ENCODE results near the gene CPED1. TPM values are rescaled to one million over a fixed set of nuclear protein-coding genes. Genes with fewer than 3 reads are reported as not detected.

The CPED1 gene
- total RNA-seq, 2 donors from 2014 or later: 5.3 to 7.3 TPM

- Histone ChIP-seq H3K36me3 (replicated peaks in 1 of 2; ENCODE audit: insufficient read depth in 1 of 2, low read depth in 2 of 2) (no peaks in the 10 kb centered on the region), H3K27me3 (no peaks in the 10 kb centered on the region), H3K4me3 (no peak overlapping the region), H3K9me3 (no peaks in the 10 kb centered on the region), H3K4me1 (peaks cover 4% of the 10 kb centered on the region), H3K27ac (no peak overlapping the region)
- ATAC-seq (no peak), DNase-seq (no peak)
- intact Hi-C loops (cut with DNase I): no loop called here
- TF ChIP-seq POLR2A (IDR thresholded peaks at IDR 0.05): no peak
- no peak for TF ChIP-seq CTCF (IDR thresholded peaks at IDR 0.05)
- WGBS, 2 donors: 34 to 42% methylated on average over 3 of the region's 3 CpGs
Measured at GRCh38 chr7:121275204-121275603, 286.7 kb downstream of the CPED1 start.

GRCh38 chr7:121276313-121276712 lies 287.8 kb downstream of the CPED1 start:
- intact Hi-C loops (cut with DNase I): no loop called here
- H3K27me3 ChIP-seq: no peaks in the 10 kb centered on the region
- H3K4me1 ChIP-seq: peaks cover 4% of the 10 kb centered on the region
- H3K4me3 ChIP-seq: no peak overlapping the region
- H3K27ac ChIP-seq: no peak overlapping the region
- no peaks in the 10 kb centered on the region for H3K36me3 ChIP-seq (replicated peaks in 1 of 2; ENCODE audit: insufficient read depth in 1 of 2, low read depth in 2 of 2)
- no peaks in the 10 kb centered on the region for H3K9me3 ChIP-seq
- no peak for ATAC-seq
- TF ChIP-seq POLR2A (IDR thresholded peaks at IDR 0.05): no peak
- TF ChIP-seq CTCF (IDR thresholded peaks at IDR 0.05): no peak
- DNase-seq: no peak
- WGBS, 2 donors: 62 to 68% methylated on average over 3 of the region's 3 CpGs

- H3K27me3 ChIP-seq: no peaks in the 10 kb centered on the region
- no peak overlapping the region for H3K4me3 ChIP-seq
- H3K27ac ChIP-seq: no peak overlapping the region
- H3K4me1 ChIP-seq: peaks cover 4% of the 10 kb centered on the region
- intact Hi-C loops (cut with DNase I): no loop called here
- H3K9me3 ChIP-seq: no peaks in the 10 kb centered on the region
- ATAC-seq (no peak), DNase-seq (no peak)
- TF ChIP-seq CTCF (IDR thresholded peaks at IDR 0.05) (no peak), POLR2A (IDR thresholded peaks at IDR 0.05) (no peak)
- WGBS, 2 donors: 73 to 79% methylated on average over 2 of the region's 2 CpGs
- H3K36me3 ChIP-seq (replicated peaks in 1 of 2; ENCODE audit: insufficient read depth in 1 of 2, low read depth in 2 of 2): no peaks in the 10 kb centered on the region
Measured at GRCh38 chr7:121278120-121279021, 289.9 kb downstream of the CPED1 start.

- no peak for ATAC-seq
- no peak for DNase-seq
- H3K4me1 ChIP-seq: peaks cover 4% of the 10 kb centered on the region
Measured at GRCh38 chr7:121279060-121279620, 290.6 kb downstream of the CPED1 start.

More at GRCh38 chr7:121279060-121279620, 290.6 kb downstream of the CPED1 start:
- H3K27ac ChIP-seq: no peak overlapping the region
- 83 to 84% methylated on average over 2 of the region's 2 CpGs for WGBS, 2 donors
- intact Hi-C loops (cut with DNase I): no loop called here
- no peaks in the 10 kb centered on the region for H3K9me3 ChIP-seq
- no peaks in the 10 kb centered on the region for H3K27me3 ChIP-seq
- H3K4me3 ChIP-seq: no peak overlapping the region
- TF ChIP-seq CTCF (IDR thresholded peaks at IDR 0.05): no peak
- no peak for TF ChIP-seq POLR2A (IDR thresholded peaks at IDR 0.05)
- no peaks in the 10 kb centered on the region for H3K36me3 ChIP-seq (replicated peaks in 1 of 2; ENCODE audit: insufficient read depth in 1 of 2, low read depth in 2 of 2)

All from body of pancreas (tissue), 4 donors.